HFFc6 (cell line): ENCODE data around the gene DLEC1. TPM values are rescaled to one million over a fixed set of nuclear protein-coding genes. Genes with fewer than 3 reads are reported as not detected.

ENCODE experiments used
- DNase-seq: peaks from one replicate; pipeline ENCODE4 v3.0.0-alpha.2; 2018
- H3K27ac Mint-ChIP-seq: 2 replicates; pipeline ENCODE4 v1.8.0; 2020; ENCODE audit warnings: mild to moderate bottlenecking, mixed read lengths
- H3K27me3 Mint-ChIP-seq: 2 replicates; pipeline ENCODE4 v1.8.0; 2021; ENCODE audit warnings: mild to moderate bottlenecking, moderate library complexity, mixed read lengths; ENCODE audit not compliant: insufficient read depth
- H3K36me3 Mint-ChIP-seq: 2 replicates; pipeline ENCODE4 v1.8.0; 2021; ENCODE audit warnings: low read depth, mixed read lengths
- H3K4me1 Mint-ChIP-seq: 2 replicates; pipeline ENCODE4 v1.8.0; 2020; ENCODE audit warnings: low read depth, mixed read lengths
- H3K4me3 Mint-ChIP-seq: 2 replicates; pipeline ENCODE4 v1.8.0; 2020; ENCODE audit warnings: mild to moderate bottlenecking, moderate library complexity, mixed read lengths
- H3K9me3 Mint-ChIP-seq: 2 replicates; pipeline ENCODE4 v1.8.0; 2020; ENCODE audit warnings: mild to moderate bottlenecking, mixed read lengths
- total RNA-seq, 6 experiments: library from RNA; stranded (reverse); fragmentation: NEBNext Ultra II Directional; extraction: Animal tissue kit (Norgen Biotek cat#: 25700); gene quantifications; 2 replicates in 1 of 6; 3 replicates in 5 of 6; pipeline ENCODE4 v1.2.3, GENCODE V29; 2021
- TF ChIP-seq, protein P1 (sequence below): fragments of 200-600 bp; sonication (generic); IDR thresholded peaks from 2 replicates; pipeline ENCODE4 v1.5.0; 2021; ENCODE audit warnings: antibody characterized with exemption, mild to moderate bottlenecking

DLEC1 gene
- total RNA-seq, 6 experiments from 2014 or later = 0.05 TPM; not detected in 5

DNA sequence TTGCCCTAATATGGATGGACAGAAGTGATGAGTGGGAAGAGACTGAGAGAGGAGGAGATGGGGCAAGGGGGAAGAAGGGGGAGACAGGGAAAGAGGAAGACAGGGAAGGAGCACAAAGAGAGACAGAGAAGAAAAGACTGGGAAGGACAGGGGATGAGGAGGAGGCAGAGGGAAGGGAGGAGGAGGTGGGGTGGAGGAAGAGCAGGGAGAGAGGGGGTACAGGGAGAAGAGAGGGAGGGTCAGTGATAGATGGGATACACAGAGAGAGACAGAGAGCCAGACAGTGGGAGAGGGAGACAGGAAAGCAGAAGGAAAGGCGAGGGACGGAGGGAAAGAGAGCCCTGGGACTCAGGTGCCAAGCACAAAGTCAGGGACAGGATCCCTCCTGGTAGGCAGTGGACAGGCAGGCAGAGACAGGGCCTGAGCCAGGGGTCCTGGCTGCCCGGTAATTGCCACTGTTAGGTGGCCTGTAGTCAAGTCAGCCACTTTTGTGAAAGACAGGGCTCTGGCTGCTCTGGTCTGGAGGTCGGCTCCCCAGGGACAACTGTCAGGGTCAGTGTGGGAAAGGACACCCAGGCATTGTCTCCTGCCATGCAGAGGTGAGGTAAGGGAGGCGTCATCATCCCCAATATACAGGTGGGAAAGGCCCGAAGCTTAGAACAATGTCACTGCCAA lies 38.6 kb upstream of the DLEC1 start:
- no peak overlapping the region for H3K27ac Mint-ChIP-seq
- TF ChIP-seq, protein P1, sequence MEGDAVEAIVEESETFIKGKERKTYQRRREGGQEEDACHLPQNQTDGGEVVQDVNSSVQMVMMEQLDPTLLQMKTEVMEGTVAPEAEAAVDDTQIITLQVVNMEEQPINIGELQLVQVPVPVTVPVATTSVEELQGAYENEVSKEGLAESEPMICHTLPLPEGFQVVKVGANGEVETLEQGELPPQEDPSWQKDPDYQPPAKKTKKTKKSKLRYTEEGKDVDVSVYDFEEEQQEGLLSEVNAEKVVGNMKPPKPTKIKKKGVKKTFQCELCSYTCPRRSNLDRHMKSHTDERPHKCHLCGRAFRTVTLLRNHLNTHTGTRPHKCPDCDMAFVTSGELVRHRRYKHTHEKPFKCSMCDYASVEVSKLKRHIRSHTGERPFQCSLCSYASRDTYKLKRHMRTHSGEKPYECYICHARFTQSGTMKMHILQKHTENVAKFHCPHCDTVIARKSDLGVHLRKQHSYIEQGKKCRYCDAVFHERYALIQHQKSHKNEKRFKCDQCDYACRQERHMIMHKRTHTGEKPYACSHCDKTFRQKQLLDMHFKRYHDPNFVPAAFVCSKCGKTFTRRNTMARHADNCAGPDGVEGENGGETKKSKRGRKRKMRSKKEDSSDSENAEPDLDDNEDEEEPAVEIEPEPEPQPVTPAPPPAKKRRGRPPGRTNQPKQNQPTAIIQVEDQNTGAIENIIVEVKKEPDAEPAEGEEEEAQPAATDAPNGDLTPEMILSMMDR = no peak
- no peaks in the 10 kb centered on the region for H3K9me3 Mint-ChIP-seq
- no peaks in the 10 kb centered on the region; the same call in 1 of the 2 replicates for H3K27me3 Mint-ChIP-seq
- H3K4me3 Mint-ChIP-seq = no peak overlapping the region
- H3K4me1 Mint-ChIP-seq = peaks cover 28% of the 10 kb centered on the region
- H3K36me3 Mint-ChIP-seq = peaks cover 16% of the 10 kb centered on the region
- DNase-seq = no peak

DNA sequence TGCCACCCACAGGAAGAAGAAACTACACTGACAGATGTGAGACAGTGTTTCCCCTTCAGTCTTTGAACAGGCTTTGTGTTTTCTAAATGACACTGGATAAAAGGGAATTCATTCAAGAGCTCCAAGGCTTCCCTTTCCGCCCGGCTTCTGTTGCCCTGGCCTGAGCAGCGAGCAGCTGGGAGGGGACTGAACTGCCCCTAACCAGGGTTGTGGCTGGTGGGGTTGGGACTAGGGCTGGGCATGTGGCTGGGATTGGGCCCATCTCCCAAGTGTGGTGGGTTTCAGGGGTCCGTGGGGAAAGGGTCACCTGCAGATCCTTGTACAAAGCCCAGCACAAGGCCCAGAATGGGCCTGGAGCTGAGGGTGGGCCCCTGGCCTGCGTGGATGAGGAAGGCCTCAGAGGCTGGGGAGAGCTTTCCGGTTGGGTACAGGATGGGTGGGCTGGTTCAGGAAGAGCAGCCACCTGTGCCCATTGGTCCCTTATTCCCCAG lies 38.0 kb upstream of the DLEC1 start:
- DNase-seq = no peak
- Mint-ChIP-seq H3K4me1 (peaks cover 23% of the 10 kb centered on the region), H3K27ac (no peak overlapping the region), H3K36me3 (peaks cover 16% of the 10 kb centered on the region), H3K4me3 (no peak overlapping the region), H3K9me3 (no peaks in the 10 kb centered on the region), H3K27me3 (no peaks in the 10 kb centered on the region; the same call in 1 of the 2 replicates)
- TF ChIP-seq, protein P1 = no peak

DNA sequence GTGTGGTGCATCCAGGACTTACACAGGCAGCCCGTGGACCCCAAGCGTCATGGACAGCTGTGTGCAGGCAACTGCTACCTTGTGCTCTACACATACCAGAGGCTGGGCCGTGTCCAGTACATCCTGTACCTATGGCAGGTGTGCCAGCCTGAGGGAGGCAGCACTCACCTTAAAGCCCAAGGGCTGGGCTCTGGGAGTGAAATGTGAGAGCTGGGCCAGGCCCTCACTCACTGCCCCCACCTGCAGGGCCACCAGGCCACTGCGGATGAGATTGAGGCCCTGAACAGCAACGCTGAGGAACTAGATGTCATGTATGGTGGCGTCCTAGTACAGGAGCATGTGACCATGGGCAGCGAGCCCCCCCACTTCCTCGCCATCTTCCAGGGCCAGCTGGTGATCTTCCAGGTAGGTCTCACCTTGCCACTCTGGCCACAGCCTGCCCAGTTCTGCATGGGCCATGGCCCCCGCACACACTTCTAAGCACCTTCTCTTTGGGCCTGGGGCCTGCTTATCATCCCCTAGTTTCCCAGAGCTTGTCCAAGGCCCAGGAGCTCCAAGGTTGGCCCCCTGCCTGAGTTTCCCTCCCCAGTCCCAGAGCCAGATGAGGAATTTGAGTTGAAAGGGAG lies 37.4 kb upstream of the DLEC1 start:
- no peak for DNase-seq
- H3K27ac Mint-ChIP-seq = no peak overlapping the region
- H3K9me3 Mint-ChIP-seq = no peaks in the 10 kb centered on the region
- H3K36me3 Mint-ChIP-seq = peaks cover 12% of the 10 kb centered on the region
- TF ChIP-seq, protein P1 = peak; percentile 51
- no peak overlapping the region for H3K4me3 Mint-ChIP-seq
- peaks cover 20% of the 10 kb centered on the region for H3K4me1 Mint-ChIP-seq
- H3K27me3 Mint-ChIP-seq = no peaks in the 10 kb centered on the region; the same call in 1 of the 2 replicates

DNA sequence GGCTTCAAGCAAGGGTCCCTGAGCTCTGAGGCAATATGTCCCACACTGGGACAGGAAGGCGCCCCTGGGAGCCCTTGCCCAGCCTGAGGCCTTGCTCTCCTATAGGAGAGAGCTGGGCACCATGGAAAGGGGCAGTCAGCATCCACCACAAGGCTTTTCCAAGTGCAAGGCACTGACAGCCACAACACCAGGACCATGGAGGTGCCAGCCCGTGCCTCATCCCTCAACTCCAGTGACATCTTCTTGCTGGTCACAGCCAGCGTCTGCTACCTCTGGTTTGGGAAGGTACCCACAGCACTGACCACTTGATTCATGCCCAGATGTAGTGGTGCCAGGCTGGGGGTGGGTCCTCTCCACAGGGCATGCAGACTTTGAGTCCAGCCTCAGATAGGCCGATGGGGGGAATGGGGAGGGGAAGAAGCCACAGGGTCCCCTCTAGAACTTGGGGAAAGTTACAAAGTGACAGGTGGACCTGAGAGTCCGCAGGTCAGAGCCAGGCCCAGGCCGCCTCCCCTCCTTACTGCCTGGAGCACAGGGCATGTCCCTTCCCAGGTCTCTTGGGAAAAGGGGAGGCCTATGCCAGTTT lies 36.6 kb upstream of the DLEC1 start:
- TF ChIP-seq, protein P1 = no peak
- Mint-ChIP-seq H3K36me3 (peaks cover 6% of the 10 kb centered on the region; the same call in 1 of the 2 replicates), H3K9me3 (no peaks in the 10 kb centered on the region)

DNA sequence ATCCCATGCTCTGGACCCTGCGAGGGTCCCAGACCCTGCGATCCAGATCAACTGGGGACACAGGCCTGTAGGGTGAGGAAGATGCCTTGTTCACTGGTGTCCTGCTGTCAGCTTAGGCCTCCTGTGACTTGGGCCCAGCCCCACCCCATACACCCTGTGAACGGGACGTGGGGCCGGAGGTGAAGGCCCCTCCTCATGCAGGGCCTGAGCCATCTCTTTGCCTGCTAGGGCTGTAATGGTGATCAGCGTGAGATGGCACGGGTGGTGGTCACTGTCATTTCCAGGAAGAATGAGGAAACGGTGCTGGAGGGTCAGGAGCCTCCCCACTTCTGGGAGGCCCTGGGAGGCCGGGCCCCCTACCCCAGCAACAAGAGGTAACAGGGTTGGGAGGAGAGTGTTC lies 36.1 kb upstream of the DLEC1 start:
- H3K9me3 Mint-ChIP-seq = no peaks in the 10 kb centered on the region
- TF ChIP-seq, protein P1 = no peak
- H3K36me3 Mint-ChIP-seq = peaks cover 6% of the 10 kb centered on the region; the same call in 1 of the 2 replicates
- H3K27ac Mint-ChIP-seq = no peak overlapping the region
- DNase-seq = no peak
- H3K4me3 Mint-ChIP-seq = no peak overlapping the region
- H3K27me3 Mint-ChIP-seq = no peaks in the 10 kb centered on the region; the same call in 1 of the 2 replicates
- H3K4me1 Mint-ChIP-seq = peaks cover 14% of the 10 kb centered on the region; the same call in 1 of the 2 replicates

More for the DNA sequence above, 36.6 kb upstream of the DLEC1 start:
- no peak for DNase-seq
- Mint-ChIP-seq H3K4me3 (no peak overlapping the region), H3K27ac (no peak overlapping the region), H3K27me3 (no peaks in the 10 kb centered on the region; the same call in 1 of the 2 replicates), H3K4me1 (peaks cover 14% of the 10 kb centered on the region; the same call in 1 of the 2 replicates)
